Hepatocyte (in vitro differentiated cells): ENCODE measurements around the gene ARL16. TPM values are rescaled to one million over a fixed set of nuclear protein-coding genes. Genes with fewer than 3 reads are reported as not detected.

Experiments
- DNase-seq: peaks from one replicate; pipeline ENCODE4 v3.0.0-alpha.2; 2016; ENCODE audit warnings: low spot score
- H2AFZ ChIP-seq: fragments of 200-600 bp; sonication (generic); 2 replicates; pipeline ENCODE4 v1.6.0; 2016; ENCODE audit warnings: antibody characterized with exemption, mild to moderate bottlenecking
- H3K27ac ChIP-seq: fragments of 200-600 bp; sonication (generic); 2 replicates; pipeline ENCODE4 v1.5.1; 2016; ENCODE audit warnings: mild to moderate bottlenecking
- H3K27me3 ChIP-seq: fragments of 200-600 bp; sonication (generic); 2 replicates; pipeline ENCODE4 v1.6.1; 2016
- H3K36me3 ChIP-seq: fragments of 200-600 bp; sonication (generic); replicated peaks from 2 replicates; pipeline ENCODE4 v1.5.1; 2016; ENCODE audit warnings: low read depth; ENCODE audit not compliant: insufficient read depth
- H3K4me1 ChIP-seq: fragments of 200-600 bp; sonication (generic); 2 replicates; pipeline ENCODE4 v1.5.1; 2016; ENCODE audit warnings: mild to moderate bottlenecking, moderate library complexity; ENCODE audit not compliant: insufficient read depth
- H3K4me2 ChIP-seq: fragments of 200-600 bp; sonication (generic); 2 replicates; pipeline ENCODE4 v1.6.0; 2016
- H3K4me3 ChIP-seq: fragments of 200-600 bp; sonication (generic); 2 replicates; pipeline ENCODE4 v1.5.1; 2016; ENCODE audit warnings: mild to moderate bottlenecking
- H3K79me2 ChIP-seq: fragments of 200-600 bp; sonication (generic); 2 replicates; pipeline ENCODE4 v1.6.0; 2017; ENCODE audit warnings: mild to moderate bottlenecking
- H3K9me2 ChIP-seq: fragments of 200-600 bp; sonication (generic); replicated peaks from 2 replicates; pipeline ENCODE4 v1.6.0; 2017; ENCODE audit warnings: mild to moderate bottlenecking; ENCODE audit not compliant: insufficient read depth
- H3K9me3 ChIP-seq: fragments of 200-600 bp; sonication (generic); 2 replicates; pipeline ENCODE4 v1.5.1; 2016; ENCODE audit warnings: low read depth, mild to moderate bottlenecking
- H4K20me1 ChIP-seq: fragments of 200-600 bp; sonication (generic); 2 replicates; pipeline ENCODE4 v1.6.0; 2016; ENCODE audit warnings: mild to moderate bottlenecking; ENCODE audit not compliant: insufficient read depth, poor library complexity, severe bottlenecking
- EZH2 ChIP-seq: fragments of 200-600 bp; sonication (generic); IDR thresholded peaks from 2 replicates; pipeline ENCODE4 v1.6.1; 2016; ENCODE audit warnings: antibody characterized with exemption, mild to moderate bottlenecking, borderline replicate concordance
- EZH2phosphoT487 ChIP-seq: fragments of 200-600 bp; sonication (generic); IDR thresholded peaks from one replicate; pipeline ENCODE4 v1.6.1; 2018; ENCODE audit warnings: antibody characterized with exemption, mild to moderate bottlenecking, low read depth, moderate library complexity; ENCODE audit not compliant: unreplicated experiment, severe bottlenecking
- WGBS: methylation state at CpG from one replicate; pipeline ENCODE4 v1.1.6; 2016; ENCODE audit warnings: low lambda C conversion rate; ENCODE audit errors: missing lambda C conversion rate; 5-methylcytosine and 5-hydroxymethylcytosine counted together
- polyA plus RNA-seq: library from polyadenylated mRNA; unstranded; fragments of >200 nt; fragmentation: Nextera tagmentation; extraction: Ambion mirVana; gene quantifications from 2 replicates; pipeline ENCODE4 v1.2.1, GENCODE V29; 2016
- total RNA-seq: library from RNA; depleted of rRNA; stranded (reverse); fragments of >200 nt; gene quantifications from 2 replicates; pipeline ENCODE4 v1.2.3, GENCODE V29; 2014
- TF ChIP-seq, protein P1 (sequence below): fragments of 200-600 bp; sonication (generic); IDR thresholded peaks from 2 replicates; pipeline ENCODE4 v1.5.1; 2016; ENCODE audit warnings: antibody characterized with exemption, mild to moderate bottlenecking; ENCODE audit not compliant: poor library complexity

ARL16 gene
- total and polyA plus RNA-seq, 2 experiments from 2014 or later: 38.8 to 70.6 TPM

GRCh38 chr17:81690066-81690465 lies 6.5 kb upstream of the ARL16 start:
- Histone ChIP-seq H3K79me2 (peaks cover 33% of the 10 kb centered on the region), H2AFZ (no peak overlapping the region), H3K27me3 (no peaks in the 10 kb centered on the region), H4K20me1 (peaks cover 11% of the 10 kb centered on the region), H3K9me2 (no peaks in the 10 kb centered on the region), H3K4me1 (peaks cover 5% of the 10 kb centered on the region), H3K4me3 (no peak overlapping the region), H3K36me3 (no peaks in the 10 kb centered on the region), H3K9me3 (no peaks in the 10 kb centered on the region), H3K27ac (no peak overlapping the region), H3K4me2 (no peak overlapping the region)
- WGBS: 95% methylated on average over 18 of the region's 18 CpGs
- no peak for TF ChIP-seq EZH2phosphoT487
- no peak for TF ChIP-seq EZH2
- TF ChIP-seq, protein P1, sequence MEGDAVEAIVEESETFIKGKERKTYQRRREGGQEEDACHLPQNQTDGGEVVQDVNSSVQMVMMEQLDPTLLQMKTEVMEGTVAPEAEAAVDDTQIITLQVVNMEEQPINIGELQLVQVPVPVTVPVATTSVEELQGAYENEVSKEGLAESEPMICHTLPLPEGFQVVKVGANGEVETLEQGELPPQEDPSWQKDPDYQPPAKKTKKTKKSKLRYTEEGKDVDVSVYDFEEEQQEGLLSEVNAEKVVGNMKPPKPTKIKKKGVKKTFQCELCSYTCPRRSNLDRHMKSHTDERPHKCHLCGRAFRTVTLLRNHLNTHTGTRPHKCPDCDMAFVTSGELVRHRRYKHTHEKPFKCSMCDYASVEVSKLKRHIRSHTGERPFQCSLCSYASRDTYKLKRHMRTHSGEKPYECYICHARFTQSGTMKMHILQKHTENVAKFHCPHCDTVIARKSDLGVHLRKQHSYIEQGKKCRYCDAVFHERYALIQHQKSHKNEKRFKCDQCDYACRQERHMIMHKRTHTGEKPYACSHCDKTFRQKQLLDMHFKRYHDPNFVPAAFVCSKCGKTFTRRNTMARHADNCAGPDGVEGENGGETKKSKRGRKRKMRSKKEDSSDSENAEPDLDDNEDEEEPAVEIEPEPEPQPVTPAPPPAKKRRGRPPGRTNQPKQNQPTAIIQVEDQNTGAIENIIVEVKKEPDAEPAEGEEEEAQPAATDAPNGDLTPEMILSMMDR: no peak
- DNase-seq: no peak

DNA sequence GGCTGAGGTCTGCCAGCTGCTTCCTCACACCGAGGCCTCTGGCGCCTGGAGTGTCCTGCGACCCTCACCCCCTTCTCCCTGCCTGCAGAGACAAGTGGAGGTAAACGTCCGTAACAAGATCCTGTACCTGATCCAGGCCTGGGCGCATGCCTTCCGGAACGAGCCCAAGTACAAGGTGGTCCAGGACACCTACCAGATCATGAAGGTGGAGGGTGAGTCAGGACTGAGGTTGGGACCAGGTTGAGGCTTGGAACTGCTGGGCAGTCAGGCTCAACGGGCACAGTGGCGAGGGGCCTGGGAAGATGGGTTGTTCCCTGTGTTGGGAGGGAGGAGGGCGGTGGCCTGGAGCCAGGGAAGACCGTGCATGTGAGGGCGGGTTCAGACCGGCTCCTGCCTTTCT lies 5.0 kb upstream of the ARL16 start:
- no peak for DNase-seq
- 98% methylated on average over 14 of the region's 14 CpGs for WGBS
- peaks cover 12% of the 10 kb centered on the region for H3K4me1 ChIP-seq
- no peak overlapping the region for H2AFZ ChIP-seq
- H3K27ac ChIP-seq: no peak overlapping the region
- no peaks in the 10 kb centered on the region for H3K9me2 ChIP-seq
- H3K79me2 ChIP-seq: peaks cover 44% of the 10 kb centered on the region
- H4K20me1 ChIP-seq: peaks cover 15% of the 10 kb centered on the region
- H3K4me3 ChIP-seq: no peak overlapping the region
- no peaks in the 10 kb centered on the region for H3K36me3 ChIP-seq
- no peaks in the 10 kb centered on the region for H3K27me3 ChIP-seq
- no peaks in the 10 kb centered on the region for H3K9me3 ChIP-seq
- no peak overlapping the region for H3K4me2 ChIP-seq
- TF ChIP-seq, protein P1: no peak
- TF ChIP-seq EZH2phosphoT487: no peak
- no peak for TF ChIP-seq EZH2

DNA sequence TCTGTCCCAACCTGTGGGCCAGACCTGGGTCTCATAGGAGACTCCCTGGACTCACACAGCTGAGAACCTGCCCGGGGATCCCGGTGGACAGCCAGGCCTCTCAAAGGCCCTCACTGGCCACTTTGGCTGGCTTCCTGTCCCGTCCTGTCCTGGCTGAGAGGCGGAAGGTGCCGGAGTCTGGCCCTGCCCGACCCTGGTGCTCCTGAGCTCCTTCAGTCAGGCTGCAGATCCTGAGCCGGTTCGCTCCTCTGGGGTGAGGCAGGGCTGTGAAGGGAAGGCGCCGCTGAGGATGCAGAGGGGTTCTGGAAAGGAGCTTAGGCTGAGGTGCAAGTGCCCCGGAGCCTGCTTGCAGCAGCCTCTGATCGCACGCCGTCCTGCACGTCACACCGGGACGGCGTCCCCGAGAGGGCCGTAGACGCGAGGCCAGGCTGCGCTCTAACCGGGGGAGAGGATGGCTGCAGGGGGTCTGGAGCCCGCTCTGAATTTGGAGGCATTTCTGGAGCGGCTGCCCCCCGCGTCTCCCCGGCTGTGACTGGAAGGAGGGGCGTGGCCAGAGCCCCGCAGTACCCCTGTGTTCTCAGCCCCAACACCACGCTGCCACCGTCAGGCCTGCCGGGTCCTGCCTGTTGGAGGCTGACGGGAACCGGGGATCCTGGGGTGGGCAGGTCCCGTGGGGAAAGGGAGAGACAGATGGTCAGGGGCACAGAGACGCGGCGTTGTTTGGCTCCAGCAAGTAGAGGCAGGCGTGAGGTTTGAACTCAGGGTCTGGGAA lies 4.4 kb upstream of the ARL16 start:
- H3K27me3 ChIP-seq: no peaks in the 10 kb centered on the region
- H3K27ac ChIP-seq: no peak overlapping the region
- DNase-seq: no peak
- H3K9me2 ChIP-seq: no peaks in the 10 kb centered on the region
- H3K79me2 ChIP-seq: peaks cover 48% of the 10 kb centered on the region
- no peak overlapping the region for H2AFZ ChIP-seq
- 97% methylated on average over 40 of the region's 41 CpGs for WGBS
- no peak overlapping the region for H3K4me2 ChIP-seq
- no peak overlapping the region for H3K4me3 ChIP-seq
- H4K20me1 ChIP-seq: peaks cover 15% of the 10 kb centered on the region
- no peaks in the 10 kb centered on the region for H3K36me3 ChIP-seq
- peaks cover 12% of the 10 kb centered on the region for H3K4me1 ChIP-seq
- TF ChIP-seq EZH2 (no peak), EZH2phosphoT487 (no peak)
- TF ChIP-seq, protein P1: no peak
- no peaks in the 10 kb centered on the region for H3K9me3 ChIP-seq
